GM12878 (cell line): ENCODE data around the gene ACO1. TPM values are rescaled to one million over a fixed set of nuclear protein-coding genes. Genes with fewer than 3 reads are reported as not detected.

Experiments
- ATAC-seq: fragments of 200-7000 bp; cut with Tn5 transposase; 3 replicates; pipeline ENCODE4 v1.9.1; 2020; ENCODE audit warnings: mild to moderate bottlenecking, moderate library complexity
- BruUV-seq: library from RNA; stranded (reverse); fragments of 400-500 nt; replicated peaks from 2 replicates; lab custom pipeline; 2021; lab: Mats Ljungman, UMichigan
- CTCF ChIA-PET: fragments of 300-600 bp; sonication (Branson Sonifier 250); formaldehyde crosslinking; extraction: SDS; loops from one replicate; lab custom pipeline; 2021; ENCODE audit warnings: inconsistent platforms; lab: Yijun Ruan, JAX
- POLR2A ChIA-PET: fragments of 350-600 bp; formaldehyde crosslinking; extraction: SDS; loops from one replicate; lab custom pipeline; 2021; ENCODE audit warnings: inconsistent platforms; lab: Charles Lee
- RAD21 ChIA-PET: fragments of 300-600 bp; sonication (Branson Sonifier 250); formaldehyde crosslinking; loops from one replicate; lab custom pipeline; 2023; ENCODE audit warnings: antibody characterized with exemption; ENCODE audit not compliant: unreplicated experiment; lab: Charles Lee
- SMC1A ChIA-PET: fragments of 300-600 bp; sonication (Branson Sonifier 250); formaldehyde crosslinking; loops from one replicate; lab custom pipeline; 2023; ENCODE audit not compliant: unreplicated experiment, uncharacterized antibody; lab: Charles Lee
- DNase-seq: peaks from one replicate; pipeline ENCODE4 v3.0.0-alpha.2; 2011; ENCODE audit warnings: low read depth, low spot score
- FAIRE-seq: peaks from 3 replicates; lab custom pipeline; 2011; peaks lifted over from hg19 to GRCh38; lab: Jason Lieb, UNC
- H2AFZ ChIP-seq: 2 replicates; pipeline ENCODE4 v1.6.0; 2011; ENCODE audit warnings: low read depth, low read length, control low read depth; ENCODE audit not compliant: control insufficient read depth
- H3K27ac ChIP-seq: 2 replicates; pipeline ENCODE4 v1.5.1; 2011; ENCODE audit warnings: control low read depth; ENCODE audit not compliant: control insufficient read depth, insufficient read depth
- H3K27me3 ChIP-seq, 2 experiments: replicated peaks in 1 of 2; 2 replicates each; pipeline versions ENCODE4 v1.6.0 to v1.6.1; 2011; ENCODE audit warnings: low read length in 1 of 2; ENCODE audit not compliant: control insufficient read depth in 2 of 2, insufficient read depth in 2 of 2
- H3K36me3 ChIP-seq, 2 experiments: 2 replicates each; pipeline ENCODE4 v1.5.1; 2011; ENCODE audit warnings: low read length in 1 of 2; ENCODE audit not compliant: control insufficient read depth in 2 of 2, insufficient read depth in 2 of 2
- H3K4me1 ChIP-seq: 2 replicates; pipeline ENCODE4 v1.6.1; 2011; ENCODE audit warnings: mild to moderate bottlenecking, low read length, moderate library complexity, mixed read lengths; ENCODE audit not compliant: control insufficient read depth, insufficient read depth
- H3K4me2 ChIP-seq: 2 replicates; pipeline ENCODE4 v1.6.0; 2011; ENCODE audit warnings: control low read depth; ENCODE audit not compliant: control insufficient read depth, insufficient read depth
- H3K4me3 ChIP-seq: fragments of 200-600 bp; sonication (generic); 2 replicates; pipeline ENCODE4 v1.5.1; 2016
- H3K79me2 ChIP-seq: 2 replicates; pipeline ENCODE4 v1.6.0; 2011; ENCODE audit warnings: low read length; ENCODE audit not compliant: control insufficient read depth, insufficient read depth
- H3K9ac ChIP-seq: 2 replicates; pipeline ENCODE4 v1.8.0; 2011; ENCODE audit warnings: low read length, control low read depth, mixed read lengths; ENCODE audit not compliant: control insufficient read depth, insufficient read depth
- H3K9me3 ChIP-seq: replicated peaks from 3 replicates; pipeline ENCODE4 v1.5.1; 2011; ENCODE audit warnings: mild to moderate bottlenecking, low read length; ENCODE audit not compliant: control insufficient read depth, insufficient read depth
- H4K20me1 ChIP-seq: 2 replicates; pipeline ENCODE4 v1.6.0; 2011; ENCODE audit not compliant: control insufficient read depth, insufficient read depth
- CHD2 ChIP-seq: IDR thresholded peaks from 2 replicates; pipeline ENCODE4 v1.6.1; 2011; ENCODE audit warnings: low read depth, low read length, improper control_type of control experiment, borderline replicate concordance
- IRF4 ChIP-seq: IDR thresholded peaks from 2 replicates; pipeline ENCODE4 v1.6.1; 2011; ENCODE audit warnings: low read depth, low read length
- MEF2B ChIP-seq: fragments of 450-650 bp; IDR thresholded peaks from 2 replicates; pipeline ENCODE4 v1.6.1; 2018; ENCODE audit warnings: mild to moderate bottlenecking, moderate library complexity; ENCODE audit not compliant: partially characterized antibody, poor library complexity, severe bottlenecking
- REST ChIP-seq: IDR thresholded peaks from 2 replicates; pipeline ENCODE4 v1.6.1; 2012; ENCODE audit warnings: mild to moderate bottlenecking, low read depth, low read length
- SMAD1 ChIP-seq: fragments of 450-650 bp; IDR thresholded peaks from 2 replicates; pipeline ENCODE4 v1.6.1; 2018; ENCODE audit warnings: mild to moderate bottlenecking, low read depth; ENCODE audit not compliant: partially characterized antibody
- SP1 ChIP-seq: IDR thresholded peaks from one replicate; pipeline ENCODE4 v1.6.1; 2011; ENCODE audit warnings: low read depth, low read length
- SREBF1 ChIP-seq: IDR thresholded peaks from 2 replicates; pipeline ENCODE4 v1.6.1; 2012; ENCODE audit warnings: mild to moderate bottlenecking, low read length
- TCF3 ChIP-seq: IDR thresholded peaks from 2 replicates; pipeline ENCODE4 v1.6.1; 2012; ENCODE audit warnings: low read depth, mild to moderate bottlenecking, low read length, borderline replicate concordance; ENCODE audit not compliant: insufficient read depth
- USF1 ChIP-seq: IDR thresholded peaks from 2 replicates; pipeline ENCODE4 v1.6.1; 2011; ENCODE audit warnings: borderline replicate concordance, low read depth, mild to moderate bottlenecking, moderate library complexity, mixed read lengths, low read length; ENCODE audit not compliant: insufficient read depth; ENCODE audit errors: extremely low read length
- USF2 ChIP-seq: IDR thresholded peaks from 2 replicates; pipeline ENCODE4 v1.6.1; 2011; ENCODE audit warnings: low read depth, low read length, improper control_type of control experiment, borderline replicate concordance
- ZBTB11 ChIP-seq: fragments of 450-650 bp; formaldehyde crosslinking; IDR thresholded peaks from 2 replicates; pipeline ENCODE4 v1.5.0; 2022; ENCODE audit warnings: mild to moderate bottlenecking, missing genetic modification characterization
- WGBS: methylation state at CpG from one replicate; pipeline ENCODE4 v1.1.6; 2016; ENCODE audit warnings: low lambda C conversion rate; ENCODE audit not compliant: insufficient replicate concordance, insufficient coverage; ENCODE audit errors: missing lambda C conversion rate; 5-methylcytosine and 5-hydroxymethylcytosine counted together
- in situ Hi-C: fragments of 300-500 bp; cut with MboI; formaldehyde crosslinking; loops from 9 replicates; pipeline ENCODE4 v1.14.3; 2018; ENCODE audit warnings: mixed read lengths
- intact Hi-C: fragments of 100-400 bp; cut with micrococcal nuclease; formaldehyde crosslinking; loops from one replicate; pipeline ENCODE4 v1.14.2; 2022; ENCODE audit not compliant: unreplicated experiment
- polyA plus RNA-seq, 11 experiments: library from polyadenylated mRNA; depleted of rRNA in 4 of 11; unstranded in 6 of 11; stranded (reverse) in 5 of 11; fragments of >200 nt; fragmentation: Nextera tagmentation in 4 of 11; fragmentation: Illumina TruSeq in 1 of 11; extraction: Ambion mirVana in 4 of 11; extraction: Trizol in 1 of 11; gene quantifications; 1 replicate in 1 of 11; 2 replicates in 10 of 11; pipeline versions ENCODE4 v1.2.1 to v1.2.3, GENCODE V29; 2011 to 2016; ENCODE audit warnings: inconsistent platforms in 2 of 11, missing spikeins in 2 of 11, low read depth in 1 of 11
- total RNA-seq, 4 experiments: library from RNA; depleted of rRNA in 3 of 4; stranded (reverse); fragments of >200 nt in 3 of 4; fragmentation: Illumina TruSeq in 1 of 4; extraction: Trizol in 1 of 4; gene quantifications; 2 replicates each; pipeline versions ENCODE4 v1.2.1 to v1.2.3, GENCODE V29; 2013 to 2021

Gene ACO1
- total and polyA plus RNA-seq, 10 of the 15 experiments (the other 5 are each of a cell fraction or from before 2014, with no cell fraction given) = 0.21 to 6.5 (median 3.3) TPM

GRCh38 chr9:32454280-32454679 lies 69.8 kb downstream of the ACO1 start (continued):
- no peak for TF ChIP-seq USF1

GRCh38 chr9:32455738-32456137 lies 71.3 kb downstream of the ACO1 start:
- no TSS peak for BruUV-seq
- ChIA-PET POLR2A (interaction anchor here (0.6 kb wide), 1 partner anchor 696 kb away, joined by 6 read pairs; no protein-coding TSS in a partner anchor), RAD21 (no interaction called here)
- TF ChIP-seq SP1 = no peak
- TF ChIP-seq SREBF1 = no peak
- TF ChIP-seq IRF4 = no peak
- no peak for TF ChIP-seq REST
- no peak for TF ChIP-seq MEF2B
- TF ChIP-seq CHD2 = no peak
- TF ChIP-seq ZBTB11 (CRISPR knock-in tag) = no peak
- no peak for TF ChIP-seq USF2
- no peak for TF ChIP-seq SMAD1
- no peak for TF ChIP-seq TCF3

More at GRCh38 chr9:32455738-32456137, 71.3 kb downstream of the ACO1 start:
- intact Hi-C loops = loop anchor here (10.0 kb wide), 1 partner anchor 519 kb away; no protein-coding TSS in a partner anchor
- ATAC-seq (no peak), FAIRE-seq (no peak), DNase-seq (no peak)
- H3K27ac ChIP-seq = no peak overlapping the region
- CTCF ChIA-PET = interaction anchor here (0.8 kb wide), 1 partner anchor 77 kb away, joined by 3 read pairs; no protein-coding TSS in a partner anchor
- no peak overlapping the region for H3K9ac ChIP-seq
- SMC1A ChIA-PET = no interaction called here
- no peaks in the 10 kb centered on the region for H3K9me3 ChIP-seq
- 88% methylated on average over 5 of the region's 5 CpGs for WGBS
- no peaks in the 10 kb centered on the region for H3K27me3 ChIP-seq
- H2AFZ ChIP-seq = no peak overlapping the region
- H3K36me3 ChIP-seq = peaks cover 0 to 5% of the 10 kb centered on the region in 2 experiments; a peak in 1 of 4 replicates
- no peaks in the 10 kb centered on the region for H3K4me1 ChIP-seq
- no peaks in the 10 kb centered on the region for H3K79me2 ChIP-seq
- H3K4me2 ChIP-seq = no peak overlapping the region
- no peaks in the 10 kb centered on the region for H4K20me1 ChIP-seq
- in situ Hi-C loops = no loop called here
- no peak overlapping the region for H3K4me3 ChIP-seq
